Measurements from ENCODE around the gene SOCS6. TPM values are rescaled to one million over a fixed set of nuclear protein-coding genes. Genes with fewer than 3 reads are reported as not detected.

SOCS6 gene
- total and polyA plus RNA-seq, 2 of the 13 experiments (the other 11 are each of a cell fraction or from before 2014, with no cell fraction given): 18.6 to 38.3 TPM

DNA sequence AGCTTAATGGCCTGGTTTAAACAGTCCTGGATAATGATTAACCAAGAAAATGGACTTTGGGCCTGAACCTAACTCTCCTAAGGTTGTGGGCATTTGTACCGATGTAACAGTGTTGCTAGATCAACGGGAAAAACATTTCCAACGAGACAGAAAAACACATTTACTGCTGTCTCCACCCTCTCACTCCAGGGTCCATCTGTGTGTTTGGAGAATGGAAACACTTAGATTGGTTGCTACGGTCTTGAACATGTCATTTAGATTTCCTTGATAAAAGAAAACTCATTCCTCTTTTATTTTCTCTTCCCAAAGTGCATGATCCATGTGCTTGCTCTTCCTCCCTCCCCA lies 88.0 kb downstream of the SOCS6 start (continued):
- TF ChIP-seq ZFX (CRISPR knock-in tag; IDR thresholded peaks at IDR 0.05; ENCODE audit: low read depth): no peak
- no peak; the same call in 1 of the 2 replicates for TF ChIP-seq PHF8 (CRISPR knock-in tag; IDR thresholded peaks at IDR 0.05)
- TF ChIP-seq ZBTB39 (CRISPR knock-in tag; IDR thresholded peaks at IDR 0.05): no peak
- TF ChIP-seq SRSF4 (IDR thresholded peaks at IDR 0.05; ENCODE audit: low read depth, low read length, poor library complexity, severe bottlenecking): no peak
- TF ChIP-seq TEAD2 (CRISPR knock-in tag; IDR thresholded peaks at IDR 0.05): no peak
- peak; percentile 29 for TF ChIP-seq PHF5A (CRISPR knock-in tag; IDR thresholded peaks at IDR 0.05; ENCODE audit: low read depth, unreplicated experiment)
- TF ChIP-seq HNRNPLL (IDR thresholded peaks at IDR 0.05; ENCODE audit: low read depth, low read length, poor library complexity, severe bottlenecking): no peak
- no peak for TF ChIP-seq ATF5 (CRISPR knock-in tag; IDR thresholded peaks at IDR 0.05; ENCODE audit: low read depth)
- no peak for TF ChIP-seq ZXDC (CRISPR knock-in tag; IDR thresholded peaks at IDR 0.05)
- no peak for TF ChIP-seq ZBTB49 (CRISPR knock-in tag; IDR thresholded peaks at IDR 0.05; ENCODE audit: borderline replicate concordance)
- TF ChIP-seq ZNF431 (CRISPR knock-in tag; IDR thresholded peaks at IDR 0.05; ENCODE audit: borderline replicate concordance, low read depth): no peak
- peak; percentile 60 for TF ChIP-seq POGZ (CRISPR knock-in tag; IDR thresholded peaks at IDR 0.05)
- TF ChIP-seq ZNF674 (CRISPR knock-in tag; IDR thresholded peaks at IDR 0.05; ENCODE audit: low read depth): no peak
- TF ChIP-seq IKZF1 (IDR thresholded peaks at IDR 0.05): no peak
- TF ChIP-seq ELF3 (CRISPR knock-in tag; IDR thresholded peaks at IDR 0.05): peak; percentile 58
- TF ChIP-seq SP4 (CRISPR knock-in tag; IDR thresholded peaks at IDR 0.05): no peak
- no peak for TF ChIP-seq GRHL1 (CRISPR knock-in tag; conservative IDR thresholded peaks at IDR 0.05)
- no peak for TF ChIP-seq ZNF547 (CRISPR knock-in tag; IDR thresholded peaks at IDR 0.05)
- peak; percentile 58; the same call in 1 of the 2 replicates for TF ChIP-seq ZNF670 (CRISPR knock-in tag; IDR thresholded peaks at IDR 0.05; ENCODE audit: borderline replicate concordance)
- TF ChIP-seq CBFB (CRISPR knock-in tag; IDR thresholded peaks at IDR 0.05): no peak

All from HepG2 (cell line).